EH (cell line): ENCODE results near the gene BAIAP3.
"Not testable (repeated sequence)": the region's sequence is repeated elsewhere in the genome, so short reads cannot be mapped to it uniquely, and the experiment has no call there.

Experiments
- DNase-seq: peaks from one replicate; pipeline ENCODE4 v3.0.0-alpha.2; 2015; ENCODE audit warnings: low read depth

Gene BAIAP3, protein sequence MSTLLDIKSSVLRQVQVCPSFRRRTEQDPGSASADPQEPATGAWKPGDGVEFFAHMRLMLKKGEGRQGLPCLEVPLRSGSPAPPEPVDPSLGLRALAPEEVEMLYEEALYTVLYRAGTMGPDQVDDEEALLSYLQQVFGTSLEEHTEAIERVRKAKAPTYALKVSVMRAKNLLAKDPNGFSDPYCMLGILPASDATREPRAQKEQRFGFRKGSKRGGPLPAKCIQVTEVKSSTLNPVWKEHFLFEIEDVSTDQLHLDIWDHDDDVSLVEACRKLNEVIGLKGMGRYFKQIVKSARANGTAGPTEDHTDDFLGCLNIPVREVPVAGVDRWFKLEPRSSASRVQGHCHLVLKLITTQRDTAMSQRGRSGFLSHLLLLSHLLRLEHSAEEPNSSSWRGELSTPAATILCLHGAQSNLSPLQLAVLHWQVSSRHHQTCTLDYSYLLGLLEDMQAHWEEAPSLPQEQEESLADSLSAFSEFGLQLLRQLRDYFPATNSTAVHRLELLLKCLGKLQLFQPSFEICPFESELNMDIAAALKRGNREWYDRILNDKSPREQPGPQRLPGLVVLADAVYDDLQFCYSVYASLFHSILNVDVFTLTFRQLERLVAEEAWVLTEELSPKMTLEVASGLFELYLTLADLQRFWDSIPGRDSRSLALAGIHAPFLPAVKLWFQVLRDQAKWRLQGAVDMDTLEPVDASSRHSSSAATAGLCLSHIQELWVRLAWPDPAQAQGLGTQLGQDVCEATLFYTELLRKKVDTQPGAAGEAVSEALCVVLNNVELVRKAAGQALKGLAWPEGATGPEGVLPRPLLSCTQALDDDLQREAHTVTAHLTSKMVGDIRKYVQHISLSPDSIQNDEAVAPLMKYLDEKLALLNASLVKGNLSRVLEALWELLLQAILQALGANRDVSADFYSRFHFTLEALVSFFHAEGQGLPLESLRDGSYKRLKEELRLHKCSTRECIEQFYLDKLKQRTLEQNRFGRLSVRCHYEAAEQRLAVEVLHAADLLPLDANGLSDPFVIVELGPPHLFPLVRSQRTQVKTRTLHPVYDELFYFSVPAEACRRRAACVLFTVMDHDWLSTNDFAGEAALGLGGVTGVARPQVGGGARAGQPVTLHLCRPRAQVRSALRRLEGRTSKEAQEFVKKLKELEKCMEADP

DNA sequence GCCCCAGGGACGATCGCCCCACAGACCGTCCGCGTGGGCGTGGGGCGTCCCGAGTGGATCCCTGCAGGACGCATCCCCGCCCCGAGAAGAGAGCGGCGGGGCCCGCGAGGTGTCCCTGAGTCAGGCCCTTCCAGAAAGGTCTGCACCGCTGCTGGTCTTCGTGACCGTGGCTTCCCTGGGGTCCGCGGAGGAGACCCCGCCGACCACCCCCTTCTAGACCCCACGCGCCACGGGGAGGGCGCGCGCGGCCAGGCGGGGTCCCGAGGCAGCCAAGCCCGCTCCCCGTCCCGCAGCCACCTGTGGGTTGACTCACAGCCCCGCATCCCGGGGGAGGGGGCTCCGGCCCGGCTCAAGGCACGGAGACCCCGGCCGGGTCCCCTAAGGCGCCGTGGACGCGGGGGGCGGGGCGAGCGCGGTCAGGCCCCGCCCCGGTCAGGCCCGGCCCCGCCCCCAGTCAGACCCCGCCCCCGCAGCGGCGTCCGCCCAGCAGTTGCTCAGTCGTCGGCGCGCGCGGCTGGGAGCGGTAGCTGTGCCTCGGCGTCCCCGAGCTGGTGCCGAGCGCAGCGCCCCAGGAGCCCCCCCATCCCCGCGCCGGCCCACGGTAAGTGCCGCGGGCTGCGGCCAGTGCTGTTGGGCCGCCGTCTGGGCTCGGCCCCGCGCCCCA, at the start of gene BAIAP3:
Gene BAIAP3 (plus strand): TSS at position 497 of the 664 bp plus-strand sequence. CDS start 4,905 bp downstream, outside the sequence.
- peak; percentile 37 for DNase-seq

DNA sequence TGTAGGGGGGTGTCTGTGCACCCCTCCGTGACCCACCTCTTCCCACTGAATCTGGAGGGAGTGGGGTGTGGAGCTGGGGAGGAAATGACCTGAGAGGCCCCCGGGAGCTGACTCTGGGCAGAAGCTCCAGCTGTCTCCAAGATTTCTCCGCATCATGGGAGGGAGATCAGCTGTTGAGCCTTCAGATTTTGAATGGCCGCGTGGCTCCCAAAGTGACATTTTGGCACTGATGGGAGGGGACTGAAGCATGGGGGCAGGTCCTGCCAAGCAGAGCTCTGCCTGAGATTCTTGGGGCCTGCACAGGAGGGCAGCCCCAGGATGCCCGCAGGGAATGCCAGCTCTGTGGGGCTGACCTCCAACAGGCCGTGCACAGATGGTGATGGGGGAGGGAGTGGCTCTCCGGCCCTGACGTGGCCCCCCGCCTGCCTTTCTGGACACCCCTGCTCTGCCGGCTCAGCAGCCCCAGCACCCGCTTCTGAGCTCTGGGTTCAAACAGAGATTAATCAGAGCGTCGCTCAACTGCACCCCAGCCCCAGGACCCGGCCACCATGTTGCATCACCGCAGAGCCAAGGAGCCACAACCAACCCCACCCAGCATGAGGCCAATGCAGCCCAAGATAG, 49.3 kb upstream of the BAIAP3 start:
- DNase-seq = no peak

DNA sequence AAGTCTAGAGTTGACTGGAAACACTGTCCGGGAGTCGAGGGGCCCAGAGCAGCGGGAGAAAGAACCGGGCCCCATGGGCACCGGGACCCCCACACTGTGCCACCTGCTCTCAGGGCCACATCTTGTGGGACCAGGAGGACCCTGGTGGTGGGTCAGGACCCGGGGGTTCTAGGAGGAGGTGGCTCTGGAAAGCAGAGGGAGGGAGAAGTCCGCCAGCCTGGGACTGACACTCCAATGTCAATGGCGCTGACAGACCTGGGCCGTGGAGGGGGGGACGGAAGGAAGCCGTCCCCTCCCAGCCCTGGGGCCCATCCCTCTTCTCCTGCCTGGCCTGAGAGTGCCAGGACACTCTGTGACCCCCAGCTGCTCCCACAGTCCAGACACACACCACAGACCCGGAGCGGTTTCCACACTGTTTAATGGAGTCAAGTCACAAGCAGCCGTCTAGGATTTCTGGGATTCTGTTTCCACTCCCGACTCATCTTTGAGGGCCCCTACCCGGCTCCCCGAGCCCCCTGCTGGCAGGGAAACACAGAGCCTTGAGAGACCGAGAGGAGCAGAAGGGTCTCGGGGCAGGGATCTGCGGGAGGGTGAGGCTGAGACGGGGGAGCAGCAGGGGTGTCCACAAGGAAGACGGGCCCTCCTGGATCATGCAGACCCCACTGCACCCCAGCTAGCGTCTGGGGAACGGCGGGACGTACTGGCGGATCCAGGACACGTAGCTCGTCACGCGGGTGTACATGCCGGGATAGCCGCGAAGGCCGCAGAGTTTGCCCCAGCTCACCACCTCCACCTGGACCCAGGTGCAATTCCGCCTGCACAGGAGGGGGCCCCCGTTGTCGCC, 47.6 kb upstream of the BAIAP3 start:
- no peak for DNase-seq

DNA sequence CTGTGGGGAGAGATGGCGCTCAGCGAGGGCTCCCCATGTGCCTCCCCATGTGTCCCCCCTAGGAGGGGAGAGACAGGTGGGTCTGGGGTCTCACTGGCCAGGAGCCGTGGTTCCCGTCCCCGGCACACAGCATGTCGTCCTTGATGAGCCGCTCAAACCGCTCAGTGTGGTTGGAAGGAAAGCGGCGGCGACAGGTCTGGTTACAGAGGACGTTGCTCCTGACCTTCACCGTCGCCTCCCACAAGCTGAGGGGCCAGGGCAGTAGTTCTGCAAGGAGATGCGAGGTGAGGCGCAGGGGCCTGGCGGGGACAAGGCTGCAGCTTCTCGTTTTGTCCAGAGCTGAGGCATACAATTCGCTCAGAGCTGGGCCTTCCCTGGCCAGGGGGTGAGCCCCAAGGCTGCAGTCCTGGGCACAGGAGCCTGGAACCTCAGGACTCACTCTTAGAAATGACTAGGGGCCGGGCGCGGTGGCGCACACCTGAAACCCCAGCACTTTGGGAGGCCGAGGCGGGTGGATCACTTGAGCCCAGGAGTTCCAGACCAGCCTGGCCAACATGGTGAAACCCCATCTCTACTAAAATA, 46.8 kb upstream of the BAIAP3 start:
- DNase-seq = no peak

DNA sequence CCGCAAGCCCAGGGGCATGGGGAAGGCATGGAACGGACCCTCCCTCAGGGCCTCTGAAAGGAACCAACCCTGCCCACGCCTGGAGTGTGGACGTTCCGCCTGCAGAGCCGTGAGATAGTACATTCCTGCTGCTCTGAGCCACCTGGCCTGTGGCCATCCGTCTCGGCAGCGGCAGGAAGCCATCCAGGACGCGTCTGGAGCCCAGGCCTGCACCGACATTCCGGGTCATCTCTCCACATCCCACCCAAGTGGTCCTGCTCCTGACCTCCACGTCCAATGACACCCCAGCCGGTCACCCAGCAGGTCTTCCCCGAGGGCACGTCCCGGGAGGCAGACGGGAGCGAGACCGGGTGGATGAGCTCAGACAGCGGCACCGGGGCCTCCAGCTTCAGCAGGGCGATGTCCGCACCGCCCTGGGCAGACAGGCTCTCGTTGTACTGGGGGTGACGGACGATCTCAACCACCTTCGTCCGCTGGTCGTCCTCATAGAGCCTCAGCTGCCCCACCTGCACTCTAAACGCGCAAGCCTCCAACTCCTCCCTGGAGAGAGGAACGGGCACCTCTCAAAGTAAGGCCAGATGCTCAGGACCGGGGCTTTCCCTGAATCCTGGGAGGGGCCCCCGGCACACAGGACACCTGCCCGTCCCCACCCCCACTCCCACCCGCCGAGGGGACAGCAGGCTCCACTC, 45.3 kb upstream of the BAIAP3 start:
- no peak for DNase-seq

DNA sequence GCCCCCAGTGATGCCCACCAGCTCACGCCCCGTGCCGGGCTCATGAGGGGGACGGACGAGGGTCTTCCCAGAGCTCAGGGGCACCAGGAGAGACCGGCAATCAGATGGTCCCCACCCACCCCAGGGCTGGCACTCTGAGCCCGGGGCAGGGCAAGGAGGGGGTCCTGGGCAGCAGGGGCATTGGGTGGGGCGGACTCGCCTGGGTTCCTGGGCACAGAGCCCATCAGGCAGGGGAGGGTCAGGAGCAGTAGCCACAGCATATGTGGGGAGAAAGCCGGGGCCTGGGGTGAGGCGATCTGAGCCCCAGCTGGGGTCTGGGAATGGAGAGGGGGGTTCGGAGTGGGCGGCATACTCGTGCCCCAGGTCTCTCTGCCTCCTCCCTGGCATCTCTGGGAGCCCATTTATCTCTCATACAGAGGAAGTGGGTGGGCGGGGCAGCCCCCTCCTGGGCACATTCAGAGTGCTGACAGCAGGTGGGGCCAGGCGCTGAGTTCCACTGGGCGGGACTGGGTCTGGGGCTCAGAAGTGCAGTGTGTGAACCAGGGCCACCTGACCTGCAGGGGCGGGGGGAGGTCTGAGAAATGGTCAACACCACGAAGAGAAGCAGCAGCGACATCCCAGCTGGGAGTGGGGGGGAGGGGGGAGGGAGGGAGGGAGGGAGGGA, 44.5 kb upstream of the BAIAP3 start:
- DNase-seq = no peak

DNA sequence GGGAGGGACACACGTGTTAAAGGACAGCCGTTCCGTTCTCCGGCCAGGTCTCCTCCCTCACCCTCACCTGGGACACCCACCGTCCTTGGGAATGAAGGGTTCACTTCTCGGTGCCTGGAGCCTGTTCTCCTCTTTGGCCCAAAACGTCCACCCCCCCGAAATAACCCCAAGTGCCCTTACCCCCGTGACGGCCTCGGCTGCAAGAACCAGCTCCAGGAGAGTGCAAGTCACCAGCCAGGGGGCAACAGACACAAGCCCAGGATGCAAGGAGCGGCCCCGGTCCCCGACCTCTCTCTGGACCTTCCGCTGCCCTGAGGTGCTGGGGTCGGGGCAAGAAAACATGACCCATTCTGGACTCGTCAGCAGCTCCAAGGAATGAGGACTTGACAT, 44.0 kb upstream of the BAIAP3 start:
- DNase-seq = no peak

DNA sequence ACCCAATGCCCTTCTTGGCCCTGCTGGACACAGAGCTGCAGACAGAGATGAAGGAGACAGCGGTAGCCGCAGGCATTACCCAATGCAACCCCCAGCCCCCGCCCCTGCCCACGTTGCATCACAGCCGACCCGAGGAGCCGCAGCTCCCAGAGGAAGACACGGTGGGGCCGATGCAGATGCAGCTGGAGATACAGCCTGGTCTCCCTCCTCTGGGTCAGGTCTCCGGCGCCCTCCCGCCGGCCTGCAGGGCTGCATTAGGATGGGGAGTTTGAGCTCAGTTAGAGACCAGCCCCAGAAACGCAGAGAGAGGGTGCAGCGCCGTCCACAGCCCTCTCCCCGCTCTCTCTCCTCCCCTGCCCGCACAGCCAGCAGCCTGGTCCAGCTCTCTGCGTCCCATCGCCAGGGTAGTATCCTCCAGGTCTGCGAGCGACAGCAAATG, 43.4 kb upstream of the BAIAP3 start:
- no peak for DNase-seq

DNA sequence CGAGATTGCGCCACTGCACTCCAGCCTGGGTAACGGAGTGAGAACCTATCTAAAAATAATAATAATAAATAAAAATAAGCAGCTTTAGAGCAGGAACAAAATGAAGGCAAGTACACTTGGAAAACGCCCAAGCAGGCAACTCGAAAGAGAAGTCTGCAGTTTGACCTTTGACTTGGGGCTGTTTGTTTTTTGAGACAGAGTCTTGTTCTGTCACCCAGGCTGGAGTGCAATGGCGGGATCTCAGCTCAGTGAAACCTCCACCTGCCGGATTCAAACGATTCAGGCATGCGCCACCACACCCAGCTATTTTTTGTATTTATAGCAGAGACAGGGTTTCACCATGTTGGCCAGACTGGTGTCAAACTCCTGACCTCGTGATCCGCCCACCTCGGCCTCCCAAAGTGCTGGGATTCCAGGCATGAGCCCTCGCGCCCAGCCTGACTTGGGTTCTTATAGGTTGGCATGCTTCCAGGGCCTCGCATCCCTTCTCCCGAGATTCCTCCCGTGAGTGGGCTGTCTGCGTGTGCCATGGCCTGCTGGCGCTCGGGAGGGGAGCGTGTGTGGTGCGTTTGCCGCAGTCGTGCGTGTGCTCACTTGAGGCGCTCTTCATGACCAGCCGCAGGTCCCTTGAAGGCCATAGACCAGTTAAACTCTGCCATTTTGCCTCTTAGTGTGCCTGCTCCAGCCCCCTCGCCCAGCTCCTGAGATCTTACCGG, 42.4 kb upstream of the BAIAP3 start:
- DNase-seq = no peak

DNA sequence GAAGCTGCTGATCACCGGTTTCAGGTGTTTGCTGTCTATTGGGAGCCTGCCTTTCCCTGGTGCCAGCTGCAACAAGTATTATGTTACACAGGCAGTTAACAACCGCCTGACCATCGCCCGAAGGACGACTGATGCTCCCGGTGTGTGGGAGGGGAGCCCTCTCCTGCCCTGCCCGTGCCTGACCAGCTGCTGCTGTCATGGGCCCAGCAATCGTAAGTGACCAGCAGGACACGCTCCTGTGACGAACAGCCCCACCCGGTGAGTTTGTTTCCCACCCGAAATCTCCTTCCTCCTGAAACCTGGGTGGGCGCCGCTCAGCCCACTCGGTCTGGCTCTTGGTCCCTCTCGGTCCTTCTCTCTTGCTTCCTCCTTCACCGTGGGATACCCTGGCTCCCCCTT, 41.9 kb upstream of the BAIAP3 start:
- no peak for DNase-seq

DNA sequence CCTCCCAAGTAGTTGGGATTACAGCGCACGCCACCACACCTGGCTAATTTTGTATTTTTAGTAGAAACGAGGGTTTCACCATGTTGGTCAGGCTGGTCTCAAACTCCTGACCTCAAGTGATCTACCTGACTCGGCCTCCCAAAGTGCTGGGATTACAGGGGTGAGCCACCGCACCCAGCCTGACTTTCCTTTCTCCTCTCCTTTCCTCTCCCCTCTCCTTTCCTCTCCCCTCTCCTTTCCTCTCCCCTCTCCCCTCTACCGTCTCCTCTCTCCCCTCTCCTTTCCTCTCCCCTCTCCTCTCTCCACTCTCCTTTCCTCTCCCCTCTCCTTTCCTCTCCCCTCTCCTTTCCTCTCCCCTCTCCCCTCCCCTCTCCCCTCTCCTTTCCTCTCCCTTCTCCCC, 41.2 kb upstream of the BAIAP3 start:
- not testable (repeated sequence) for DNase-seq

DNA sequence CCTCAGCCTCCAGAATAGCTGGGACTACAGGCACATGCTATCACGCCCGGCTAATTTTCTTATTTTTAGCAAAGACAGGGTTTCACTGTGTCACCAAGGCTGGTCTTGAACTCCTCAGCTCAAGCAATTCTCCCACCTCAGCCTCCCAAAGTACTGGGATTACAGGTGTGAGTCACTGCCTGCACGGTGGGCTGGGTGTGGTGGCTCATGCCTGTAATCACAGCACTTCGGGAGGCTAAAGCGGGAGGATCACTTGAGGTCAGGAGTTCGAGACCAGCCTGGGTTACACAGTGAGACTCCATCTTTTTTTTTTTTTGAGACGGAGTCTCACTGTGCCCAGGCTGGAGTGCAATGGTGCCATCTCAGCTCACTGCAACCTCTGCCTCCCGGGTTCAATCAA, 40.6 kb upstream of the BAIAP3 start:
- not testable (repeated sequence) for DNase-seq

DNA sequence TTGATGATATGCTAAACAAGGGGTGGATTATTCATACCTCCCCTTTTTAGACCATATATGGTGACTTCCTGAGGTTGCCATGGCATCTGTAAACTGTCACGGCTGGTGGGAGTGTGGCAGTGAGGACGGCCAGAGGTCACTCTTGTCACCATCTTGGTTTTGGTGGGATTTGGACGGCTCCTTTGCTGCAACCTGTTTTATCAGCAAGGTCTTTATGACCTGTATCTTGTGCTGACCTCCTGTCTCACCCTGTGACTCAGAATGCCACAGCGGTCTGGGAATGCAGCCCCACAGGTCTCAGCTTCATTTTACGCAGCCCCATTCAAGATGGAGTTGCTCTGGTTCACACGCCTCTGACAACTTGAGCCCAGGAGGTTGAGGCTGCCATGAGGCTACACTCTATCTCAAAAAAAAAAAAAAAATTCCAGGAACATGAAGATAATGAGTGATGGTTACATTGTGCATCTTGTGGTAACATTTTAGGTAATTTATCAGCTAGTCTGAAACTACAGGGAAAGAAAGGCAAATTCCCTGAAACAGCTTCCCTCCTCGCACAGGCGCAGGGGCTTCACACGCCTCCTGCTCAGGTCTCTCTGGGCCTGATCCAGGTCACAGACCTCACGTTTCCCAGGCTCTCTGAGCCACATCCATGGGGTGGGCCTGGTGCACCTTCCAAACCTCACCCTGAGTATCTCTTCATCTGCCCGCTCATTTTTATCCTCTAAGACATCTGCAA, 39.4 kb upstream of the BAIAP3 start:
- DNase-seq = no peak

DNA sequence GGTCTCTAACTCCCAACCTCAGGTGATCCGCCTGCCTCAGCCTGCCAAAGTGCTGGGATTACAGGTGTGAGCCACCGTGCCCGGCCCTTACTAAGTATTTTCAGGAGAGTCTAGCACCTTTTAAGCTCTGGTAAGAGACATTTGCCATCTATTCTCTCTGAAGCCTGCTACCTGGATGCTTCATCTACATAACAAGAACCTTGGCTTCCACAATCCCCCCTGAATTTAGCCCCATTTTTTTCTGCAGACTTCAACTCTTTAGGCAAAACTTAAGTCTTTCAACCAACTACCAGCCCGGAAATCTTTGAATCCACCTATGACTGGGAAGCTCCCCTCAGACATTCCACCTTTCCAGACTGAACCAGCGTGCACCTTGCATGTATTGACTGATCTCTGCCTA, 38.0 kb upstream of the BAIAP3 start:
- no peak for DNase-seq

DNA sequence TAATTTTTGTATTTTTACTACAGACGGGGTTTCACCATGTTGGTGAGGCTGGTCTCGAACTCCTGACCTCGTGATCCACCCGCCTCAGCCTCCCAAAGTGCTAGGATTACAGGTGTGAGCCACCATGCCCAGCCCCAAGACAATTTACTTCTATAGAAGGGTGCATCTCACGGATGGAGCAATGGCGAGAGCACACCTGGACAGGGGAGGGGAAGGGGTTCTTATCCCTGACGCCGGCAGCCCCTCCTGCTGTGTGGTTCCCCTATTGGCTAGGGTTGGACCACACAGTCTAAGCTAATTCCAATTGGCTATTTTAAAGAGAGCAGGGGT, 36.8 kb upstream of the BAIAP3 start:
- not testable (repeated sequence) for DNase-seq

DNA sequence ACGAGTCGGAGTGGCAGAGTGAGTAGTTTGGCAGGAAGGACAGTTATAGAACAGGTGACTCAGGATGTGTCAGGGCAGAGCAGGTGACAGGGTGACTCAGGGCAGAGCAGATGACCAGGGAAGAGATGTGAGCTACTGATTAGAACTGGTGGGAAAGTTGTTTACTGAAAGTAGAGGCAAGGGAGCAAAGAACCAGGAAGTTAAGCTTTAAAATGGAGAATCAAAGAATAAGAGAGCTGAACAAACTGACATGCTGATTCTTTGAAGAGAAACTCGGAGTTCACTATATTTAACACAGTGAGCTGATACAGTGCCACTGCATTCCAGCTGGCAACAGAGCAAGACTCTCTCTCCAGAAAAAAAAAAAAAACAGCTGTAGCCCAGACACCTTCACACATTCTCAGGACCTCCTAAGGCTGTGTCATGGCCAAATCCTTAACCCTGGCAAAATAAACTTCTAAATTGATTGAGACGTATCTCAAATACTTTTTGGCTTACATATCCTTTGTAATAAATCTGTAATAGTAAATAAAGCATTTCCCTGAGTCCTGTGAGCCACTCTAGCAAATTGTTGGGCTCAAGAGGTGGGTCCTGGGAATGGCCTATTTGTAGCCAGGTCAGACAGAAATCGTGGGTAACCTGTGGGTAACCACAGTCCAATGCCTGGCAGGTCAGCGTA, 36.3 kb upstream of the BAIAP3 start:
- DNase-seq = peak; percentile 66

DNA sequence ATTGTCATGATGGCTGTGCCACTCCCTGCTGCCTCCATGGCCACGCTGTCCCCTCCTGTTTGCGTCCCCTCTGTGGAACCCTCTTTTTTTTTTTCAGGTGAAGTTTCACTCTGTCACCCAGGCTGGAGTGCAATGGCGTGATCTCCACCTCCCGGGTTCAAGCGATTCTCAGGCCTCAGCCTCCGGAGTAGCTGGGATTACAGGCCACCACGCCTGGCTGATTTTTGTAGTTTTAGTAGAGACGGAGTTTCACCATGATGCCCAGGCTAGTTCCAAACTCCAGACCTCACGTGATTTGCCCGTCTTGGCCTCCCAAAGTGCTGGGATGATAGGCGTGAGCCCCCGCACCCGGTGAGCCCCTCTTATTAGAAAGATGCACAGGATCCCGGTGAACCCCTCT, 35.0 kb upstream of the BAIAP3 start:
- no peak for DNase-seq
